ENCODE results near the gene ISG15. TPM values are rescaled to one million over a fixed set of nuclear protein-coding genes. Genes with fewer than 3 reads are reported as not detected.

ISG15 gene
- total and polyA plus RNA-seq, 2 of the 13 experiments (the other 11 are each of a cell fraction or from before 2014, with no cell fraction given) = 42.1 to 54.9 TPM

DNA sequence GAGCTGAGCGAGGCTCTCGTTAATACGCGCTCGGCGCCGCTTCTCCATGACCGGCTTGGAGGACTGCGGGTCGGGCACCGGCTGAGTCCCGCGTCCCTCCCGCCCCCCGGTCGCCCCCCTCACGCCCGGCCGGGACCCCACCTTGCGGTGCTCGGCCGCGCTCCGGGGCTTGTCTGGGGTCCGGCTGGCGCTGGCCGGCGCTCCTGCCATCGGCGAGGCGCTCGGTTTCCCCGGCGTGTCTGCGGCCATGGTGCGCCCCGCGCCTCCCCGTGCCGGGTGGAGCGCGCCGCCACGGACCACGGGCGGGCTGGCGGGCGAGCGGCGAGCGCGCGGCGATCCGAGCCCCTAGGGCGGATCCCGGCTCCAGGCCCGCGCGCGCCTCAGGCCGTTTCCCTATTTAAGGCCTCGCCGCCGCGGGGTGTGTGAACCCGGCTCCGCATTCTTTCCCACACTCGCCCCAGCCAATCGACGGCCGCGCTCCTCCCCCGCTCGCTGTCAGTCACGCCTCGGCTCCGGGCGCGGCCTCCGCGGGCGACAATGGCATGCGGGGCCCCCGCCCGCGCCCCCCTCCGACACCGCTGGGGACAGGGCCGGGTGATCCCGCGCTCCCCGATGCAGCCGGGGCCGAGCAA lies 13.5 kb upstream of the ISG15 start, which contains the start of gene HES4 (continued):
- TF ChIP-seq HDAC2 (CRISPR knock-in tag; IDR thresholded peaks at IDR 0.05) = no peak
- TF ChIP-seq EED (CRISPR knock-in tag; IDR thresholded peaks at IDR 0.05) = no peak
- TF ChIP-seq IKZF1 (IDR thresholded peaks at IDR 0.05) = no peak
- no peak for TF ChIP-seq ZNF547 (CRISPR knock-in tag; IDR thresholded peaks at IDR 0.05)
- TF ChIP-seq ZNF883 (CRISPR knock-in tag; IDR thresholded peaks at IDR 0.05; ENCODE audit: not compliant biosample characterization) = no peak
- 0 out of 2 replicates have a peak, but pooled peaks have one; percentile 14 for TF ChIP-seq KDM3A (CRISPR knock-in tag; IDR thresholded peaks at IDR 0.05; ENCODE audit: low read depth)
- TF ChIP-seq ATF7-NPFF (CRISPR knock-in tag; IDR thresholded peaks at IDR 0.05; ENCODE audit: low read depth) = no peak
- TF ChIP-seq ATF7 (IDR thresholded peaks at IDR 0.05) = no peak
- no peak for TF ChIP-seq ATF7 (CRISPR knock-in tag; IDR thresholded peaks at IDR 0.05)
- TF ChIP-seq, protein P1, sequence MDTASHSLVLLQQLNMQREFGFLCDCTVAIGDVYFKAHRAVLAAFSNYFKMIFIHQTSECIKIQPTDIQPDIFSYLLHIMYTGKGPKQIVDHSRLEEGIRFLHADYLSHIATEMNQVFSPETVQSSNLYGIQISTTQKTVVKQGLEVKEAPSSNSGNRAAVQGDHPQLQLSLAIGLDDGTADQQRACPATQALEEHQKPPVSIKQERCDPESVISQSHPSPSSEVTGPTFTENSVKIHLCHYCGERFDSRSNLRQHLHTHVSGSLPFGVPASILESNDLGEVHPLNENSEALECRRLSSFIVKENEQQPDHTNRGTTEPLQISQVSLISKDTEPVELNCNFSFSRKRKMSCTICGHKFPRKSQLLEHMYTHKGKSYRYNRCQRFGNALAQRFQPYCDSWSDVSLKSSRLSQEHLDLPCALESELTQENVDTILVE (CRISPR knock-in tag; IDR thresholded peaks at IDR 0.05) = 0 out of 2 replicates have a peak, but pooled peaks have one; percentile 96
- no peak for TF ChIP-seq ZMYM2 (CRISPR knock-in tag; IDR thresholded peaks at IDR 0.05)
- TF ChIP-seq TARDBP (CRISPR knock-in tag; IDR thresholded peaks at IDR 0.05) = no peak; the same call in 1 of the 2 replicates
- 0 out of 2 replicates have a peak, but pooled peaks have one; percentile 4 for TF ChIP-seq ZNF816 (CRISPR knock-in tag; IDR thresholded peaks at IDR 0.05; ENCODE audit: borderline replicate concordance)
- TF ChIP-seq, protein P2, sequence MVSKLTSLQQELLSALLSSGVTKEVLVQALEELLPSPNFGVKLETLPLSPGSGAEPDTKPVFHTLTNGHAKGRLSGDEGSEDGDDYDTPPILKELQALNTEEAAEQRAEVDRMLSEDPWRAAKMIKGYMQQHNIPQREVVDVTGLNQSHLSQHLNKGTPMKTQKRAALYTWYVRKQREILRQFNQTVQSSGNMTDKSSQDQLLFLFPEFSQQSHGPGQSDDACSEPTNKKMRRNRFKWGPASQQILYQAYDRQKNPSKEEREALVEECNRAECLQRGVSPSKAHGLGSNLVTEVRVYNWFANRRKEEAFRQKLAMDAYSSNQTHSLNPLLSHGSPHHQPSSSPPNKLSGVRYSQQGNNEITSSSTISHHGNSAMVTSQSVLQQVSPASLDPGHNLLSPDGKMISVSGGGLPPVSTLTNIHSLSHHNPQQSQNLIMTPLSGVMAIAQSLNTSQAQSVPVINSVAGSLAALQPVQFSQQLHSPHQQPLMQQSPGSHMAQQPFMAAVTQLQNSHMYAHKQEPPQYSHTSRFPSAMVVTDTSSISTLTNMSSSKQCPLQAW (CRISPR knock-in tag; IDR thresholded peaks at IDR 0.05) = no peak
- TF ChIP-seq, protein P3, sequence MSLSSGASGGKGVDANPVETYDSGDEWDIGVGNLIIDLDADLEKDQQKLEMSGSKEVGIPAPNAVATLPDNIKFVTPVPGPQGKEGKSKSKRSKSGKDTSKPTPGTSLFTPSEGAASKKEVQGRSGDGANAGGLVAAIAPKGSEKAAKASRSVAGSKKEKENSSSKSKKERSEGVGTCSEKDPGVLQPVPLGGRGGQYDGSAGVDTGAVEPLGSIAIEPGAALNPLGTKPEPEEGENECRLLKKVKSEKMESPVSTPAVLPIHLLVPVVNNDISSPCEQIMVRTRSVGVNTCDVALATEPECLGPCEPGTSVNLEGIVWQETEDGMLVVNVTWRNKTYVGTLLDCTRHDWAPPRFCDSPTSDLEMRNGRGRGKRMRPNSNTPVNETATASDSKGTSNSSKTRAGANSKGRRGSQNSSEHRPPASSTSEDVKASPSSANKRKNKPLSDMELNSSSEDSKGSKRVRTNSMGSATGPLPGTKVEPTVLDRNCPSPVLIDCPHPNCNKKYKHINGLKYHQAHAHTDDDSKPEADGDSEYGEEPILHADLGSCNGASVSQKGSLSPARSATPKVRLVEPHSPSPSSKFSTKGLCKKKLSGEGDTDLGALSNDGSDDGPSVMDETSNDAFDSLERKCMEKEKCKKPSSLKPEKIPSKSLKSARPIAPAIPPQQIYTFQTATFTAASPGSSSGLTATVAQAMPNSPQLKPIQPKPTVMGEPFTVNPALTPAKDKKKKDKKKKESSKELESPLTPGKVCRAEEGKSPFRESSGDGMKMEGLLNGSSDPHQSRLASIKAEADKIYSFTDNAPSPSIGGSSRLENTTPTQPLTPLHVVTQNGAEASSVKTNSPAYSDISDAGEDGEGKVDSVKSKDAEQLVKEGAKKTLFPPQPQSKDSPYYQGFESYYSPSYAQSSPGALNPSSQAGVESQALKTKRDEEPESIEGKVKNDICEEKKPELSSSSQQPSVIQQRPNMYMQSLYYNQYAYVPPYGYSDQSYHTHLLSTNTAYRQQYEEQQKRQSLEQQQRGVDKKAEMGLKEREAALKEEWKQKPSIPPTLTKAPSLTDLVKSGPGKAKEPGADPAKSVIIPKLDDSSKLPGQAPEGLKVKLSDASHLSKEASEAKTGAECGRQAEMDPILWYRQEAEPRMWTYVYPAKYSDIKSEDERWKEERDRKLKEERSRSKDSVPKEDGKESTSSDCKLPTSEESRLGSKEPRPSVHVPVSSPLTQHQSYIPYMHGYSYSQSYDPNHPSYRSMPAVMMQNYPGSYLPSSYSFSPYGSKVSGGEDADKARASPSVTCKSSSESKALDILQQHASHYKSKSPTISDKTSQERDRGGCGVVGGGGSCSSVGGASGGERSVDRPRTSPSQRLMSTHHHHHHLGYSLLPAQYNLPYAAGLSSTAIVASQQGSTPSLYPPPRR (CRISPR knock-in tag; IDR thresholded peaks at IDR 0.05; ENCODE audit: borderline replicate concordance) = 0 out of 2 replicates have a peak, but pooled peaks have one; percentile 19
- TF ChIP-seq ZNF317 (CRISPR knock-in tag; IDR thresholded peaks at IDR 0.05) = no peak
- no peak for TF ChIP-seq FOXM1 (CRISPR knock-in tag; IDR thresholded peaks at IDR 0.05)
- 0 out of 2 replicates have a peak, but pooled peaks have one; percentile 58 for TF ChIP-seq ZC3H13 (CRISPR knock-in tag; IDR thresholded peaks at IDR 0.05)
- TF ChIP-seq ZNF670 (CRISPR knock-in tag; IDR thresholded peaks at IDR 0.05; ENCODE audit: borderline replicate concordance) = no peak
- TF ChIP-seq, protein P4, sequence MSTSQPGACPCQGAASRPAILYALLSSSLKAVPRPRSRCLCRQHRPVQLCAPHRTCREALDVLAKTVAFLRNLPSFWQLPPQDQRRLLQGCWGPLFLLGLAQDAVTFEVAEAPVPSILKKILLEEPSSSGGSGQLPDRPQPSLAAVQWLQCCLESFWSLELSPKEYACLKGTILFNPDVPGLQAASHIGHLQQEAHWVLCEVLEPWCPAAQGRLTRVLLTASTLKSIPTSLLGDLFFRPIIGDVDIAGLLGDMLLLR (CRISPR knock-in tag; IDR thresholded peaks at IDR 0.05) = 0 out of 2 replicates have a peak, but pooled peaks have one; percentile 11
- no peak for TF ChIP-seq JDP2 (CRISPR knock-in tag; IDR thresholded peaks at IDR 0.05; ENCODE audit: borderline replicate concordance)
- TF ChIP-seq ZNF562 (CRISPR knock-in tag; IDR thresholded peaks at IDR 0.05; ENCODE audit: borderline replicate concordance) = no peak
- peak; percentile 3; the same call in 1 of the 2 replicates for TF ChIP-seq TOPORS (CRISPR knock-in tag; IDR thresholded peaks at IDR 0.05)

Measured in HepG2 (cell line).